Activated CD8-positive, alpha-beta T cell treated with anti-CD3 and anti-CD28 coated beads for 36 hours (primary cell): ENCODE measurements around the gene MEF2B. TPM values are rescaled to one million over a fixed set of nuclear protein-coding genes. Genes with fewer than 3 reads are reported as not detected.

Source experiments
- ATAC-seq: fragments of 200-7000 bp; cut with Tn5 transposase; one replicate; pipeline ENCODE4 v1.10.0; 2021; ENCODE audit warnings: mild to moderate bottlenecking, moderate library complexity
- CTCF ChIA-PET: fragments of 350-600 bp; sonication (Branson Sonifier 250); formaldehyde crosslinking; loops from one replicate; lab custom pipeline; 2021; ENCODE audit warnings: antibody characterized with exemption; lab: Charles Lee
- POLR2A ChIA-PET: fragments of 350-600 bp; sonication (Branson Sonifier 250); formaldehyde crosslinking; loops from one replicate; lab custom pipeline; 2021; ENCODE audit warnings: antibody characterized with exemption; lab: Charles Lee
- DNase-seq: peaks from one replicate; pipeline ENCODE4 v3.0.0-alpha.2; 2020
- H3K27ac Mint-ChIP-seq: one replicate; pipeline ENCODE4 v1.8.0; 2021; ENCODE audit warnings: mild to moderate bottlenecking, mixed read lengths
- H3K27me3 Mint-ChIP-seq: one replicate; pipeline ENCODE4 v1.8.0; 2021; ENCODE audit warnings: mixed read lengths
- H3K36me3 Mint-ChIP-seq: one replicate; pipeline ENCODE4 v1.8.0; 2021; ENCODE audit warnings: low read depth, mixed read lengths
- H3K4me1 Mint-ChIP-seq: one replicate; pipeline ENCODE4 v1.8.0; 2021; ENCODE audit warnings: low read depth, mixed read lengths
- H3K4me3 Mint-ChIP-seq: one replicate; pipeline ENCODE4 v1.8.0; 2021; ENCODE audit warnings: mild to moderate bottlenecking, moderate library complexity, mixed read lengths
- H3K9me3 Mint-ChIP-seq: one replicate; pipeline ENCODE4 v1.8.0; 2021; ENCODE audit warnings: mixed read lengths
- CTCF ChIP-seq: fragments of 200-600 bp; IDR thresholded peaks from one replicate; pipeline ENCODE4 v1.8.0; 2022; ENCODE audit warnings: antibody characterized with exemption, mild to moderate bottlenecking
- intact Hi-C: fragments of 100-400 bp; cut with micrococcal nuclease; formaldehyde crosslinking; loops from one replicate; pipeline ENCODE4 v1.10.0; 2022
- total RNA-seq, 2 experiments: library from RNA; stranded (reverse); gene quantifications; one replicate each; pipeline ENCODE4 v1.2.3, GENCODE V29; 2021

MEF2B gene
- total RNA-seq, 2 experiments from 2014 or later, result 1.4 to 2.6 TPM

GRCh38 chr19:19209372-19209771 lies 39.3 kb upstream of the MEF2B start:
- no peak overlapping the region for H3K4me3 Mint-ChIP-seq
- CTCF ChIA-PET, result no interaction called here
- no peaks in the 10 kb centered on the region for H3K9me3 Mint-ChIP-seq
- ATAC-seq, result no peak
- intact Hi-C loops, result no loop called here
- H3K27ac Mint-ChIP-seq, result no peak overlapping the region
- no peak for DNase-seq
- TF ChIP-seq CTCF, result no peak
- H3K27me3 Mint-ChIP-seq, result peaks cover 31% of the 10 kb centered on the region
- H3K36me3 Mint-ChIP-seq, result no peaks in the 10 kb centered on the region
- H3K4me1 Mint-ChIP-seq, result peaks cover 12% of the 10 kb centered on the region
- POLR2A ChIA-PET, result no interaction called here

DNA sequence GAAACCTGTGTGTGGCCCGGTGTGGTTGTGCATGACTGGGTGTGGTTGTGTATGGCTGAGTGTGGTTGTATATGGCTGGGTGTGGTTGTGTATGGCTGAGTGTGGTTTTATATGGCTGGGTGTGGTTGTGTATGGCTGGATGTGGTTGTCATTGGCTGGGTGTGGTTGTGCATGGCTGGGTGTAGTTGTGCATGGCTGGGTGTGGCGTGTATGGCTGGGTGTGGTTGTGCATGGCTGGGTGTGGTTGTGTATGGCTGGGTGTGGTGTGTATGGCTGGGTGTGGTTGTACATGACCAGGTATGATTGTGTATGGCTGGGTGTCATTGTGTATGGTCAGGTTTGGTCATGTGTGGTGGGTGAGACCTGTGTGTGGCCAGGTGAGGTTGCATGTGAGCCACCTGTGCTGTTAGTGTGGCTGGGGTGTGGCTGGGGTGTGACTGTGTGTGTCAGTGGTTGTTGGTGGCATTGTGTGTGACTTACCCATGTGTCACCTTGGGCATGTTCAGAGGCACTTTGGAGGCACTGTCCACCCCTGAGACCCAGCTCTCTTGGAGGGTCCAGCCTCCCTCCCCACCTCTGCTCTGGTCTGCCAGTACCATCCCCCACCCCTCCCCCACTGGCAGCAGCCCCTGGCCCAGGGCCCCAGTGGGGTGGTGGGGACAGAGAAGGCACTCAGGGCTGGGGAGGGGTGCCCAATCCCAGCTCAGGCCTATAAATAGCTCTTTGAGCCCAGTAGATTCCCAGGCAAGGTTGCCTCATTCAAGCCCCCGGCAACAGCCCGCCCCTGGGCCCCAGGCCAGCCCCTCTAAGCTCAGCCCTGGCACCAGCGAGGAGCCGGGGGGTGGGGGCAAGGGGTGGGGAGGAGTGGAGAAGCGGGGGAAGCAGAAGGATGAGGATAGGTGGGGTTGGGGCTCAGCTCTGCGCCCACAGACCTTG lies 37.8 kb upstream of the MEF2B start:
- DNase-seq, result no peak
- Mint-ChIP-seq H3K36me3 (peaks cover 4% of the 10 kb centered on the region), H3K27me3 (peaks cover 16% of the 10 kb centered on the region), H3K27ac (no peak overlapping the region), H3K9me3 (no peaks in the 10 kb centered on the region), H3K4me3 (no peak overlapping the region), H3K4me1 (peaks cover 15% of the 10 kb centered on the region)
- intact Hi-C loops, result no loop called here
- ChIA-PET CTCF (no interaction called here), POLR2A (interaction anchor here (1.2 kb wide), 1 partner anchor 16 kb away, joined by 8 read pairs; the partner anchor contains the start of genes BORCS8 and RFXANK)
- no peak for ATAC-seq
- no peak for TF ChIP-seq CTCF

DNA sequence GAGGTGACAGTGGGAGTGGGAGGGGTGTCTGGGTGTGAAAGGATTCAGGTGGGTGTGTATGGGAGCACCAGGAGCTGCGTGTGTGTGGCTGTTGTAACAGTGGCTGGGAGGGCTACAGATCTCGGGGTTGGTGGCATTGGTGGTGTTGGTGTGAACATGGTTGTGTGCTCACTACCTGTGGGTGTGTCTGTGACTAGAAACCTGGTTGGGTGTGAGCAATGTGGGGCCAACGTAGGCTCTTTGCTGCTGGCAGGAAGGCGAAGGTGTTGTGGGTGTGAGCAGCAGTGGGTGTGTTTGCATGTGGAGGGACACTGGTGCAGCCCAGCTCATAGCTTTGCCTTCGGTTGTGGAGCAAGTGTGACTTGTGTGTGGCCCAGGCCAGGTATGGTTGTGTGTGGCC lies 36.9 kb upstream of the MEF2B start:
- ChIA-PET POLR2A (interaction anchor here (1.7 kb wide), 1 partner anchor 15 kb away, joined by 4 read pairs; the partner anchor contains the start of gene BORCS8), CTCF (no interaction called here)
- Mint-ChIP-seq H3K4me3 (no peak overlapping the region), H3K9me3 (no peaks in the 10 kb centered on the region), H3K27ac (no peak overlapping the region), H3K36me3 (peaks cover 13% of the 10 kb centered on the region), H3K27me3 (peaks cover 10% of the 10 kb centered on the region), H3K4me1 (peaks cover 21% of the 10 kb centered on the region)
- intact Hi-C loops, result no loop called here
- no peak for TF ChIP-seq CTCF
- DNase-seq (no peak), ATAC-seq (no peak)

DNA sequence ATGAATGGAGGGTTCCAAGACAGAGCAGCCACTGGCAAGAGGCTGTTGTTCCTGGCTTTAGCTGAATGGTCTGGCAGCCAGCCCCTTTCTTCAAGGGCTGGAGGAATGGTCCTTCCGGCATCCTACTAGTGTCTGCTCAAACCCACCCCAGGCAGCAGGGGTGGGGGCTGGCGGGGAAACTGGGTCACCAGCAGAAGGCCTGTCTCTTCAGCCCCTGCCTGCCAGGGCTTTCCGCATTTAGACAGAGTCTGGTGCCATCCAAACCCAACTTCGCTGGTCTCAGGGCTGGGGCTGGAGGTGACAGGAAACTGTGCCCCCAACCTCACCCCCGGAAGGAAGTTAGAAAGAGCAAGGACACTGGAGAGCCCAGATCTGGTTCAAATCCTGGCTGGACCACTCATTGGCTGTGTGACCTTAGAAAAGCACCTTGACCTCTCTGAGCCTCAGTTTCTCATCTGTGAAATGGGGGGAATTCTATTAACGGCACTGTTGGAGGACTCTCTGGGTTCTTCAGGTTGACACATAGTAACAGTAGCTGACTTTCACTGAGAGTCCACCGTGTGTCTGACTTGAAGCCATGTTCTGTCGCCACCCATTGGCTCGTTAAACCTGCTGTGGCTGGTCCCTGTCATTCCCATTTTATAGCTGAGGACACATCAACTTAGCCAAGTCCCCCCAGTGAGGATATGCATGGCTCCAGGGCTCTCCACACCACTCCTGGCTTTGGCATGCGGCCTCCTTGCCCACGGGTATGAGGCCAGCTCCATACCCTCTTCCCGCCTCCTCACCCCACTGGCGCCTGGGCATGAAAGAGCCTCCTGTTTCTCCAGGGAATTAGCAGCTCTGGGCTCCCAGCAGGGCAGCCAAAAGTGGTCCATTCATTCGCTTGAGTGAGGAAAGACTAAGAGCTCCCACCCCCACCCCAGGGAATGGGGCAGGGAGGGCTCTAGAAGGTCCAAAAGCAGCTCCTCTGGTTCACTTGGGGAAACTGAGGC lies 35.6 kb upstream of the MEF2B start:
- Mint-ChIP-seq H3K4me3 (no peak overlapping the region), H3K27me3 (peaks cover 3% of the 10 kb centered on the region), H3K27ac (no peak overlapping the region), H3K9me3 (no peaks in the 10 kb centered on the region), H3K36me3 (peaks cover 18% of the 10 kb centered on the region), H3K4me1 (peaks cover 23% of the 10 kb centered on the region)
- ATAC-seq (no peak), DNase-seq (no peak)
- intact Hi-C loops, result no loop called here
- CTCF ChIA-PET, result interaction anchor here (1.4 to 1.6 kb wide), 2 partner anchors 13 to 42 kb away, joined by 3 to 4 read pairs; no protein-coding TSS in a partner anchor
- POLR2A ChIA-PET, result interaction anchor here (1.0 to 1.7 kb wide), 2 partner anchors 14 to 16 kb away, joined by 3 to 4 read pairs; partner anchors contain the start of gene BORCS8
- TF ChIP-seq CTCF, result no peak
